WTC11 (cell line): Measurements from ENCODE around the gene RND3.

Experiments used
- E2F4 ChIP-seq: sonication (generic); formaldehyde crosslinking; IDR thresholded peaks from 2 replicates; pipeline ENCODE4 v1.8.1; 2022; ENCODE audit warnings: low read depth, mild to moderate bottlenecking, moderate library complexity, missing genetic modification reagents, borderline replicate concordance
- HMGXB4 ChIP-seq: sonication (generic); formaldehyde crosslinking; IDR thresholded peaks from 2 replicates; pipeline ENCODE4 v1.8.1; 2023; ENCODE audit warnings: mild to moderate bottlenecking, moderate library complexity, missing genetic modification reagents
- MAX ChIP-seq: sonication (generic); formaldehyde crosslinking; IDR thresholded peaks from 2 replicates; pipeline ENCODE4 v1.8.0; 2022; ENCODE audit warnings: mild to moderate bottlenecking, missing genetic modification reagents
- NFYB ChIP-seq: sonication (generic); formaldehyde crosslinking; conservative IDR thresholded peaks from 2 replicates; pipeline ENCODE4 v1.8.0; 2022; ENCODE audit warnings: low read depth, missing genetic modification reagents
- SOX15 ChIP-seq: fragments of 250-450 bp; sonication (Bioruptor Pico); IDR thresholded peaks from 2 replicates; pipeline ENCODE4 v1.9.0; 2021; ENCODE audit warnings: mild to moderate bottlenecking
- SP1 ChIP-seq: sonication (generic); formaldehyde crosslinking; conservative IDR thresholded peaks from 2 replicates; pipeline ENCODE4 v1.8.1; 2022; ENCODE audit warnings: missing genetic modification reagents
- TP53 ChIP-seq: sonication (generic); formaldehyde crosslinking; IDR thresholded peaks from 2 replicates; pipeline ENCODE4 v1.8.1; 2023; ENCODE audit warnings: mild to moderate bottlenecking, missing genetic modification reagents
- TF ChIP-seq, protein P1 (sequence below): sonication (generic); formaldehyde crosslinking; IDR thresholded peaks from 2 replicates; pipeline ENCODE4 v1.8.0; 2023; ENCODE audit warnings: mild to moderate bottlenecking, missing genetic modification reagents
- TF ChIP-seq, protein P2 (sequence below): fragments of 200-600 bp; IDR thresholded peaks from 2 replicates; pipeline ENCODE4 v1.8.0; 2022; ENCODE audit warnings: antibody characterized with exemption

DNA sequence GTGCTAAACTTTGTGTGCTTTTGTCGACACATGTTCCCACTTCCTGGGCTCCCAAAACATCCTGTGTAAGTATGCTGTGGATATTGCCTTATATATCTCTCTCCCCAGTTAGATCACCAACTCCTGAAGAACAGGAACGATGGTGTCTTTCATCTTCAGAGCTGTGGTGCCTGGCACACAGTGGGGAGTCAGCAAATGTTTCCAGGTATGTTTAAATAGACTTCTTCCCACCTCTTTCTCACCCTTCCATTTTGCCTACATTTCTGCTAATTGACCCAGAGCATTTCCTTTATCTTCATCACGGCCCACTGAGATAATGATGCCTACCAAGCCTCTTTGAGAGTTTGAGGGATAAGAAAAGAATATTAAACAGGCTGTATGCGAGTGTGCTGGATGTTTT lies 60.7 kb downstream of the RND3 start:
- TF ChIP-seq, protein P1, sequence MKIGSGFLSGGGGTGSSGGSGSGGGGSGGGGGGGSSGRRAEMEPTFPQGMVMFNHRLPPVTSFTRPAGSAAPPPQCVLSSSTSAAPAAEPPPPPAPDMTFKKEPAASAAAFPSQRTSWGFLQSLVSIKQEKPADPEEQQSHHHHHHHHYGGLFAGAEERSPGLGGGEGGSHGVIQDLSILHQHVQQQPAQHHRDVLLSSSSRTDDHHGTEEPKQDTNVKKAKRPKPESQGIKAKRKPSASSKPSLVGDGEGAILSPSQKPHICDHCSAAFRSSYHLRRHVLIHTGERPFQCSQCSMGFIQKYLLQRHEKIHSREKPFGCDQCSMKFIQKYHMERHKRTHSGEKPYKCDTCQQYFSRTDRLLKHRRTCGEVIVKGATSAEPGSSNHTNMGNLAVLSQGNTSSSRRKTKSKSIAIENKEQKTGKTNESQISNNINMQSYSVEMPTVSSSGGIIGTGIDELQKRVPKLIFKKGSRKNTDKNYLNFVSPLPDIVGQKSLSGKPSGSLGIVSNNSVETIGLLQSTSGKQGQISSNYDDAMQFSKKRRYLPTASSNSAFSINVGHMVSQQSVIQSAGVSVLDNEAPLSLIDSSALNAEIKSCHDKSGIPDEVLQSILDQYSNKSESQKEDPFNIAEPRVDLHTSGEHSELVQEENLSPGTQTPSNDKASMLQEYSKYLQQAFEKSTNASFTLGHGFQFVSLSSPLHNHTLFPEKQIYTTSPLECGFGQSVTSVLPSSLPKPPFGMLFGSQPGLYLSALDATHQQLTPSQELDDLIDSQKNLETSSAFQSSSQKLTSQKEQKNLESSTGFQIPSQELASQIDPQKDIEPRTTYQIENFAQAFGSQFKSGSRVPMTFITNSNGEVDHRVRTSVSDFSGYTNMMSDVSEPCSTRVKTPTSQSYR (CRISPR knock-in tag): no peak
- TF ChIP-seq MAX (CRISPR knock-in tag) (no peak), NFYB (no peak), HMGXB4 (no peak), SOX15 (no peak), E2F4 (CRISPR knock-in tag) (no peak), TP53 (no peak), SP1 (CRISPR knock-in tag) (no peak)
- TF ChIP-seq, protein P2, sequence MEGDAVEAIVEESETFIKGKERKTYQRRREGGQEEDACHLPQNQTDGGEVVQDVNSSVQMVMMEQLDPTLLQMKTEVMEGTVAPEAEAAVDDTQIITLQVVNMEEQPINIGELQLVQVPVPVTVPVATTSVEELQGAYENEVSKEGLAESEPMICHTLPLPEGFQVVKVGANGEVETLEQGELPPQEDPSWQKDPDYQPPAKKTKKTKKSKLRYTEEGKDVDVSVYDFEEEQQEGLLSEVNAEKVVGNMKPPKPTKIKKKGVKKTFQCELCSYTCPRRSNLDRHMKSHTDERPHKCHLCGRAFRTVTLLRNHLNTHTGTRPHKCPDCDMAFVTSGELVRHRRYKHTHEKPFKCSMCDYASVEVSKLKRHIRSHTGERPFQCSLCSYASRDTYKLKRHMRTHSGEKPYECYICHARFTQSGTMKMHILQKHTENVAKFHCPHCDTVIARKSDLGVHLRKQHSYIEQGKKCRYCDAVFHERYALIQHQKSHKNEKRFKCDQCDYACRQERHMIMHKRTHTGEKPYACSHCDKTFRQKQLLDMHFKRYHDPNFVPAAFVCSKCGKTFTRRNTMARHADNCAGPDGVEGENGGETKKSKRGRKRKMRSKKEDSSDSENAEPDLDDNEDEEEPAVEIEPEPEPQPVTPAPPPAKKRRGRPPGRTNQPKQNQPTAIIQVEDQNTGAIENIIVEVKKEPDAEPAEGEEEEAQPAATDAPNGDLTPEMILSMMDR: no peak
